B cell (primary cell): Measurements from ENCODE around the gene PTPN1. TPM values are rescaled to one million over a fixed set of nuclear protein-coding genes. Genes with fewer than 3 reads are reported as not detected.

ENCODE experiments used
- ATAC-seq: fragments of 200-7000 bp; cut with Tn5 transposase; one replicate; pipeline ENCODE4 v1.10.0; 2021; ENCODE audit warnings: low read depth, mild to moderate bottlenecking, moderate number of reproducible peaks, moderate library complexity
- CTCF ChIA-PET: fragments of 350-600 bp; sonication (Branson Sonifier 250); formaldehyde crosslinking; loops from one replicate; lab custom pipeline; 2021; ENCODE audit warnings: antibody characterized with exemption, inconsistent platforms; lab: Charles Lee
- POLR2A ChIA-PET: fragments of 350-600 bp; sonication (Branson Sonifier 250); formaldehyde crosslinking; loops from one replicate; lab custom pipeline; 2021; ENCODE audit warnings: antibody characterized with exemption; lab: Charles Lee
- DNase-seq: peaks from one replicate; pipeline ENCODE4 v3.0.0; 2013
- H2AFZ ChIP-seq: 2 replicates; pipeline ENCODE4 v1.6.1; 2012; ENCODE audit warnings: mild to moderate bottlenecking, low read depth, low read length; ENCODE audit not compliant: insufficient read depth, poor library complexity, severe bottlenecking
- H3K27ac ChIP-seq, 2 donors: 1 replicate in 1 of 2; 2 replicates in 1 of 2; pipeline ENCODE4 v1.5.1; 2012 to 2013; ENCODE audit warnings: low read length in 2 of 2, mild to moderate bottlenecking in 2 of 2, moderate library complexity in 1 of 2
- H3K27me3 ChIP-seq, 4 experiments: fragments of 200-600 bp in 1 of 4; sonication (generic) in 1 of 4; replicated peaks in 1 of 4; 1 replicate in 2 of 4; 2 replicates in 2 of 4; pipeline versions ENCODE4 v1.6.1 to v1.7.0; 2013 to 2016; ENCODE audit warnings: low read length in 3 of 4, mild to moderate bottlenecking in 2 of 4, mixed read lengths in 1 of 4, moderate library complexity in 1 of 4; ENCODE audit not compliant: insufficient read depth in 4 of 4, control insufficient read depth in 3 of 4; ENCODE audit errors: control extremely low read depth in 1 of 4
- H3K36me3 ChIP-seq, 2 experiments: replicated peaks in 1 of 2; 1 replicate in 1 of 2; 2 replicates in 1 of 2; pipeline versions ENCODE4 v1.6.1 to v1.7.1; 2013; ENCODE audit warnings: low read length in 1 of 2; ENCODE audit not compliant: insufficient read depth in 2 of 2, control insufficient read depth in 1 of 2; ENCODE audit errors: control extremely low read depth in 1 of 2, extremely low read depth in 1 of 2
- H3K4me1 ChIP-seq, 2 donors: fragments of 200-600 bp in 1 of 2; sonication (generic) in 1 of 2; 1 replicate in 1 of 2; 2 replicates in 1 of 2; pipeline versions ENCODE4 v1.5.1 to v1.6.1; 2013 to 2017; ENCODE audit warnings: low read length in 2 of 2; ENCODE audit not compliant: control insufficient read depth in 2 of 2, insufficient read depth in 2 of 2
- H3K4me2 ChIP-seq: replicated peaks from 2 replicates; pipeline ENCODE3; 2012; ENCODE audit warnings: mild to moderate bottlenecking, low read depth, low read length; ENCODE audit not compliant: poor library complexity, severe bottlenecking
- H3K4me3 ChIP-seq, 5 experiments: fragments of 200-600 bp in 1 of 5; sonication (generic) in 1 of 5; 1 replicate in 3 of 5; 2 replicates in 2 of 5; pipeline versions ENCODE4 v1.5.1 to v1.7.0; 2011 to 2016; ENCODE audit warnings: low read length in 4 of 5, mild to moderate bottlenecking in 4 of 5, low read depth in 2 of 5, control low read depth in 1 of 5, moderate library complexity in 1 of 5; ENCODE audit not compliant: insufficient read depth in 1 of 5; ENCODE audit errors: control extremely low read depth in 1 of 5, extremely low read depth in 1 of 5
- H3K79me2 ChIP-seq: fragments of 200-600 bp; sonication (generic); one replicate; pipeline ENCODE4 v1.6.0; 2016; ENCODE audit warnings: low read length; ENCODE audit not compliant: control insufficient read depth, insufficient read depth
- H3K9ac ChIP-seq: fragments of 200-600 bp; sonication (generic); 2 replicates; pipeline ENCODE4 v1.6.1; 2017; ENCODE audit warnings: mild to moderate bottlenecking, low read length, moderate library complexity
- H3K9me3 ChIP-seq, 3 donors: one replicate each; pipeline versions ENCODE4 v1.6.1 to v1.7.1; 2013; ENCODE audit warnings: low read length in 2 of 3; ENCODE audit not compliant: control insufficient read depth in 2 of 3, insufficient read depth in 1 of 3; ENCODE audit errors: control extremely low read depth in 1 of 3
- H4K20me1 ChIP-seq: 2 replicates; pipeline ENCODE4 v1.6.0; 2012; ENCODE audit warnings: mild to moderate bottlenecking, low read length; ENCODE audit not compliant: insufficient read depth, control insufficient read depth, poor library complexity, severe bottlenecking
- H3K27ac Mint-ChIP-seq: one replicate; pipeline ENCODE4 v1.8.0; 2021; ENCODE audit warnings: mixed read lengths
- H3K27me3 Mint-ChIP-seq: one replicate; pipeline ENCODE4 v1.8.0; 2021; ENCODE audit warnings: mixed read lengths
- H3K4me1 Mint-ChIP-seq: one replicate; pipeline ENCODE4 v1.8.0; 2021; ENCODE audit warnings: mixed read lengths
- H3K4me3 Mint-ChIP-seq: one replicate; pipeline ENCODE4 v1.8.0; 2021; ENCODE audit warnings: mixed read lengths
- H3K9me3 Mint-ChIP-seq: one replicate; pipeline ENCODE4 v1.8.0; 2022; ENCODE audit warnings: mixed read lengths; ENCODE audit not compliant: insufficient read depth
- EZH2 ChIP-seq: IDR thresholded peaks from 2 replicates; pipeline ENCODE4 v1.6.1; 2012; ENCODE audit warnings: borderline replicate concordance, low read depth, mild to moderate bottlenecking, moderate library complexity, low read length; ENCODE audit not compliant: insufficient read depth, poor library complexity, severe bottlenecking
- WGBS: methylation state at CpG from one replicate; pipeline ENCODE4 v1.1.5; 2013; ENCODE audit warnings: missing lambda C conversion rate; ENCODE audit not compliant: insufficient coverage; 5-methylcytosine and 5-hydroxymethylcytosine counted together
- intact Hi-C: fragments of 100-400 bp; cut with micrococcal nuclease; formaldehyde crosslinking; loops from one replicate; pipeline ENCODE4 v1.10.0; 2022
- polyA plus RNA-seq: library from polyadenylated mRNA; depleted of rRNA; stranded (reverse); fragments of >200 nt; gene quantifications from 2 replicates; pipeline ENCODE4 v1.2.3, GENCODE V29; 2012
- total RNA-seq, 2 donors: library from RNA; stranded (reverse); fragments of 120-200 nt in 1 of 2; gene quantifications; 1 replicate in 1 of 2; 2 replicates in 1 of 2; pipeline versions ENCODE4 v1.2.3 to v1.2.4, GENCODE V29; 2013 to 2022
- TF ChIP-seq, protein P1 (sequence below): fragments of 200-600 bp; IDR thresholded peaks from one replicate; pipeline ENCODE4 v1.8.0; 2022; ENCODE audit warnings: antibody characterized with exemption, mild to moderate bottlenecking

The PTPN1 gene
- total and polyA plus RNA-seq, 2 donors (not counting 1 experiment from before 2014, with no cell fraction given) = 77.4 to 134 TPM

DNA sequence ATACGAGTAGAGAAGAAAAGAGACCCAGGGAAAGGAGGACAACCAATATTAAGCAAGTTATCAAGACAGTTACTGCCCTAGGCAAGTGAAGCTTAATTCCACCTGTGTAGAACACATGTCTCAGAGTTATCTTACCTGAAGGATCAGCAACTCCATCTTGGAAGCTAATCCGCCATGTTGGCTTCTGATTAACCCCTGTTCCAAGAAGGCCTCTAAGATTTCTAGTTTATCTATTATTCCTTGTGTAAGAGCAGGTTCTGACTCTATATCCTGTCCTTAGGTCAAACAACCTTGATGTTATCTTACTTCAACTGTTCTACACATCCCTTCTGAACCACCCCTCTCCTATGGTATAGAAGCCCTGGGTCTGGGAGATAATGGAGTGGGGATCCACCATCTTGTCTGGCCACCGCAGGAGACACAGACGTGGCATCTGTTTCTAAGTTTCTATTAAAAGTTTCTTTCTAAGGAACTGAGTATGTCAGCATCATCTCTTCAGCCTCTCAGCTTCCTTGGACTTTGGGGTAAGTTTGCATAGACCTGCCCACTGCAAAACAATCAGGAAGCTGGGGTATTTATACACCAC lies 27.7 kb upstream of the PTPN1 start:
- H3K27me3 ChIP-seq = no peaks in the 10 kb centered on the region
- peaks cover 38% of the 10 kb centered on the region for H3K4me1 Mint-ChIP-seq
- no peaks in the 10 kb centered on the region for H4K20me1 ChIP-seq
- ATAC-seq (no peak), DNase-seq (no peak)
- H3K79me2 ChIP-seq = peaks cover 7% of the 10 kb centered on the region
- peak overlapping the region; percentile 88 for H2AFZ ChIP-seq
- intact Hi-C loops = no loop called here
- H3K27ac Mint-ChIP-seq = peak overlapping the region; percentile 90
- POLR2A ChIA-PET = interaction anchor here (0.5 to 1.7 kb wide), 3 partner anchors 28 to 77 kb away, joined by 3 to 5 read pairs (median 4); partner anchors contain the start of gene PTPN1
- H3K4me2 ChIP-seq = peak overlapping the region; percentile 88
- no peak overlapping the region for H3K27ac ChIP-seq
- H3K36me3 ChIP-seq = no peaks in the 10 kb centered on the region
- peaks cover 0 to 6% (median 0%) of the 10 kb centered on the region in 3 donors for H3K9me3 ChIP-seq
- TF ChIP-seq, protein P1, sequence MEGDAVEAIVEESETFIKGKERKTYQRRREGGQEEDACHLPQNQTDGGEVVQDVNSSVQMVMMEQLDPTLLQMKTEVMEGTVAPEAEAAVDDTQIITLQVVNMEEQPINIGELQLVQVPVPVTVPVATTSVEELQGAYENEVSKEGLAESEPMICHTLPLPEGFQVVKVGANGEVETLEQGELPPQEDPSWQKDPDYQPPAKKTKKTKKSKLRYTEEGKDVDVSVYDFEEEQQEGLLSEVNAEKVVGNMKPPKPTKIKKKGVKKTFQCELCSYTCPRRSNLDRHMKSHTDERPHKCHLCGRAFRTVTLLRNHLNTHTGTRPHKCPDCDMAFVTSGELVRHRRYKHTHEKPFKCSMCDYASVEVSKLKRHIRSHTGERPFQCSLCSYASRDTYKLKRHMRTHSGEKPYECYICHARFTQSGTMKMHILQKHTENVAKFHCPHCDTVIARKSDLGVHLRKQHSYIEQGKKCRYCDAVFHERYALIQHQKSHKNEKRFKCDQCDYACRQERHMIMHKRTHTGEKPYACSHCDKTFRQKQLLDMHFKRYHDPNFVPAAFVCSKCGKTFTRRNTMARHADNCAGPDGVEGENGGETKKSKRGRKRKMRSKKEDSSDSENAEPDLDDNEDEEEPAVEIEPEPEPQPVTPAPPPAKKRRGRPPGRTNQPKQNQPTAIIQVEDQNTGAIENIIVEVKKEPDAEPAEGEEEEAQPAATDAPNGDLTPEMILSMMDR = no peak
- no peak for TF ChIP-seq EZH2
- H3K27me3 Mint-ChIP-seq = no peaks in the 10 kb centered on the region
- H3K4me3 ChIP-seq = peak overlapping the region in 1 of 5 experiments; percentile 83
- peak overlapping the region; percentile 92 for H3K4me3 Mint-ChIP-seq
- CTCF ChIA-PET = interaction anchor here (0.6 to 2.9 kb wide), 11 partner anchors 13 to 482 kb away, joined by 3 to 16 read pairs (median 7); no protein-coding TSS in a partner anchor
- no peaks in the 10 kb centered on the region for H3K9me3 Mint-ChIP-seq
- peaks cover 26 to 44% of the 10 kb centered on the region in 2 donors for H3K4me1 ChIP-seq
- no CpG with 5 or more reads among the region's 4 CpGs for WGBS
- H3K9ac ChIP-seq = no peak overlapping the region
